GM23248 (cell line): Measurements from ENCODE around the gene PCSK9. TPM values are rescaled to one million over a fixed set of nuclear protein-coding genes. Genes with fewer than 3 reads are reported as not detected.
"Not testable (repeated sequence)": the region's sequence is repeated elsewhere in the genome, so short reads cannot be mapped to it uniquely, and the experiment has no call there.

Source experiments
- DNase-seq: peaks from one replicate; pipeline ENCODE4 v3.0.0-alpha.2; 2015
- H2AFZ ChIP-seq: fragments of 200-600 bp; sonication (generic); 2 replicates; pipeline ENCODE4 v1.6.1; 2016; ENCODE audit warnings: antibody characterized with exemption
- H3F3A ChIP-seq: fragments of 200-600 bp; sonication (generic); 2 replicates; pipeline ENCODE4 v1.6.1; 2016; ENCODE audit warnings: mild to moderate bottlenecking, antibody characterized with exemption, mixed run types; ENCODE audit not compliant: insufficient read depth
- H3K27ac ChIP-seq: fragments of 200-600 bp; sonication (generic); 2 replicates; pipeline ENCODE4 v1.5.1; 2016; ENCODE audit warnings: mild to moderate bottlenecking
- H3K27me3 ChIP-seq: fragments of 200-600 bp; sonication (generic); replicated peaks from 2 replicates; pipeline ENCODE4 v1.6.1; 2016; ENCODE audit warnings: mild to moderate bottlenecking; ENCODE audit not compliant: insufficient read depth
- H3K36me3 ChIP-seq: fragments of 200-600 bp; sonication (generic); 2 replicates; pipeline ENCODE4 v1.6.1; 2016; ENCODE audit warnings: low read depth, mild to moderate bottlenecking
- H3K4me1 ChIP-seq: fragments of 200-600 bp; sonication (generic); 2 replicates; pipeline ENCODE4 v1.6.1; 2016; ENCODE audit warnings: mild to moderate bottlenecking; ENCODE audit not compliant: insufficient read depth
- H3K4me2 ChIP-seq: fragments of 200-600 bp; sonication (generic); one replicate; pipeline ENCODE4 v1.6.1; 2016; ENCODE audit warnings: mild to moderate bottlenecking; ENCODE audit not compliant: unreplicated experiment
- H3K4me3 ChIP-seq: fragments of 200-600 bp; sonication (generic); 2 replicates; pipeline ENCODE4 v1.5.1; 2016; ENCODE audit warnings: mild to moderate bottlenecking
- H3K79me2 ChIP-seq: fragments of 200-600 bp; sonication (generic); 2 replicates; pipeline ENCODE4 v1.6.1; 2016; ENCODE audit warnings: mild to moderate bottlenecking; ENCODE audit not compliant: insufficient read depth
- H3K9ac ChIP-seq: fragments of 200-600 bp; sonication (generic); 2 replicates; pipeline ENCODE4 v1.6.1; 2016; ENCODE audit warnings: mild to moderate bottlenecking
- H3K9me2 ChIP-seq: fragments of 200-600 bp; sonication (generic); 2 replicates; pipeline ENCODE4 v1.6.1; 2016; ENCODE audit warnings: mixed run types, mild to moderate bottlenecking, moderate library complexity; ENCODE audit not compliant: insufficient read depth
- H3K9me3 ChIP-seq: fragments of 200-600 bp; sonication (generic); one replicate; pipeline ENCODE4 v1.6.1; 2017; ENCODE audit warnings: low read depth
- H4K20me1 ChIP-seq: fragments of 200-600 bp; sonication (generic); 2 replicates; pipeline ENCODE4 v1.6.0; 2016; ENCODE audit not compliant: insufficient read depth
- EZH2 ChIP-seq: fragments of 200-600 bp; sonication (generic); IDR thresholded peaks from 2 replicates; pipeline ENCODE4 v1.6.1; 2018; ENCODE audit warnings: antibody characterized with exemption, mild to moderate bottlenecking; ENCODE audit not compliant: insufficient read depth, poor library complexity, severe bottlenecking
- EZH2phosphoT487 ChIP-seq: fragments of 200-600 bp; sonication (generic); IDR thresholded peaks from 2 replicates; pipeline ENCODE4 v1.6.1; 2018; ENCODE audit warnings: antibody characterized with exemption, moderate library complexity, mild to moderate bottlenecking, low read depth; ENCODE audit not compliant: insufficient read depth
- WGBS, 2 experiments: methylation state at CpG; one replicate each; pipeline ENCODE4 v1.1.6; 2015 to 2017; ENCODE audit warnings: low lambda C conversion rate in 2 of 2, low coverage in 1 of 2; ENCODE audit errors: missing lambda C conversion rate in 2 of 2; 5-methylcytosine and 5-hydroxymethylcytosine counted together
- in situ Hi-C: fragments of 300-500 bp; cut with MboI; formaldehyde crosslinking; loops from 2 replicates; pipeline ENCODE4 v1.15.0; 2020
- polyA plus RNA-seq: library from polyadenylated mRNA; unstranded; fragments of >200 nt; fragmentation: Nextera tagmentation; extraction: Ambion mirVana; gene quantifications from 2 replicates; pipeline ENCODE4 v1.2.1, GENCODE V29; 2016
- total RNA-seq: library from RNA; depleted of rRNA; stranded (reverse); fragments of >200 nt; shearing (Covaris generic); gene quantifications from 2 replicates; pipeline ENCODE4 v1.2.3, GENCODE V29; 2014

PCSK9 gene
- total and polyA plus RNA-seq, 2 experiments from 2014 or later: 0.11 to 0.16 TPM

DNA sequence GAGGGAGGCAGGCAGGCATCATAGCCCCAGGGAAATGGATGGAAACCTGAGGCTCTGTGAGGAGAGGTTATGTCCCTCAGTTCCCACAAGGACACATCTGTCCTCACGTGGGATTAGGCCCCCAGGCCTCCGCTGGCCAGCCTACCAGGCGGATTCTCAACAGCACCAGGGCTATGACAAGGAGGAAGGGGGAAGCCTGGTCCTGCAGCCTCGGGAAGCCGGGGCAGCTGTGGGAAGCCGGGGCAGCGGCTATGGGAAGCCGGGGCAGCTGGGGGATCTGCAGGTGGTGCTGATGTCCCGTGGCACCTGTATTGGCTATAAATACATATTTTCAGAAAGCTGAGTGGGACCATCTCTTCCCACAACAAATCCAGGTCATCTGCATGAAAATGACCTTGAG lies 21.0 kb upstream of the PCSK9 start:
- H3K4me2 ChIP-seq: no peak overlapping the region
- H3K27me3 ChIP-seq: peaks cover 7% of the 10 kb centered on the region; the same call in 1 of the 2 replicates
- H3K9me2 ChIP-seq: no peaks in the 10 kb centered on the region
- H2AFZ ChIP-seq: no peak overlapping the region
- H3K9ac ChIP-seq: no peak overlapping the region
- in situ Hi-C loops: no loop called here
- no peaks in the 10 kb centered on the region for H3K9me3 ChIP-seq
- no peaks in the 10 kb centered on the region for H3K36me3 ChIP-seq
- no peak for DNase-seq
- peaks cover 9% of the 10 kb centered on the region for H3K4me1 ChIP-seq
- no peaks in the 10 kb centered on the region for H3F3A ChIP-seq
- no peaks in the 10 kb centered on the region for H4K20me1 ChIP-seq
- no peak overlapping the region for H3K27ac ChIP-seq
- 64 to 67% methylated on average over 9 of the region's 9 CpGs for WGBS, 2 experiments
- H3K79me2 ChIP-seq: no peaks in the 10 kb centered on the region
- H3K4me3 ChIP-seq: no peak overlapping the region
- TF ChIP-seq EZH2phosphoT487: no peak
- TF ChIP-seq EZH2: no peak

DNA sequence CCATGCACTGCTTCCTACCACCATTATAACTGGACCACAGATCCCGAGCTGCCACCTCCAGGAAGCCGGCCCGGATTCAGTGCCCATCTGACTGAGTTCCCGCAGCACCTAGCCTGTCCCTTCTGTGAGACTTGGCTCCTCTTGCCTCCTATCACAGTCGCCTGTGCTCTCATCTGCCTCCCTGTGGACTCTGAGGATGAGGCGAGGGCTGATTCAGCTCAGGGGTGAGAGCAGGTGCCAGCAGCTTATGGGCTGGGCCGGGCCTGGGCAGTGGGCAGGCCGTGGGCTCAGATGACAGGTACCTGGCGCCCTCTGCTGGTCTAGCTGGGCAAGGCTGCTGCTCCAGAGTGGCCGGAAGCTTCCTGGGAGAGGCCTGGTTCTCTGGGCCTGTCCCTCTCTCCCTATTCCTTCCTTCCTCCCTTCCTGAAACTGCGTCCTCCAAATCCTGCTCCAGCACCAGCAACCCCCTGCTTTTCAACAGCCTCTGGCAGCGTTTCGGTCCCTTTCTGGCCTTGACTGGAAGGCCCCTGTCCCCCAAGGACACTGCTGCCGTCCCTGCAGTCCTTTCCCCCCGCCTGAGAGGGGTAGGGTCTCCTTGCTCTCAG lies 17.3 kb upstream of the PCSK9 start:
- H3K27ac ChIP-seq: no peak overlapping the region
- H3K36me3 ChIP-seq: no peaks in the 10 kb centered on the region
- H3K79me2 ChIP-seq: no peaks in the 10 kb centered on the region
- H3K27me3 ChIP-seq: 0 out of 2 replicates have a peak, but pooled peaks cover 7% of the 10 kb centered on the region
- H3K4me3 ChIP-seq: no peak overlapping the region
- WGBS, 2 experiments: 41 to 44% methylated on average over 15 of the region's 15 CpGs
- no peaks in the 10 kb centered on the region for H3K4me1 ChIP-seq
- TF ChIP-seq EZH2: no peak
- no peaks in the 10 kb centered on the region for H4K20me1 ChIP-seq
- H3F3A ChIP-seq: 0 out of 2 replicates have a peak, but pooled peaks cover 3% of the 10 kb centered on the region
- peak overlapping the region; percentile 98 for H2AFZ ChIP-seq
- in situ Hi-C loops: no loop called here
- H3K4me2 ChIP-seq: no peak overlapping the region
- no peaks in the 10 kb centered on the region for H3K9me3 ChIP-seq
- H3K9ac ChIP-seq: peak overlapping the region; percentile 66
- H3K9me2 ChIP-seq: no peaks in the 10 kb centered on the region
- DNase-seq: peak; percentile 96

DNA sequence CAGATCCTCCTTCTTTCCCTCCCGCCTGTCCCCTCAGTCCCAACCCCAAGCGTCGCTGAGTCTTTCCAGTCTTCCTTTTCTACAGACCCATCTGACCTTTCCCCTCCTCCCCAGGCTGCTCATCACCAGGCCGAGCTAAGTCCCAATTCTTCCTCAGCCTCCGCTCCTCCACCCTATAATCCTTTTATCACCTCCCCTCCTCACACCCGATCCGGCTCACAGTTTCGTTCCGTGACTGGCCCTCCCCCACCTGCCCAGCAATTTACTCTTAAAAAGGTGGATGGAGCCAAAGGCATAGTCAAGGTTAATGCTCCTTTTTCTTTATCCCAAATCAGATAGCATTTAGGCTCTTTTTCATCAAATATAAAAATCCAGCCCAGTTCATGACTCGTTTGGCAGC lies 15.2 kb upstream of the PCSK9 start:
- H2AFZ ChIP-seq, H3K9ac ChIP-seq, in situ Hi-C loops, H3K4me2 ChIP-seq, H3K27ac ChIP-seq, DNase-seq, H3K79me2 ChIP-seq, H4K20me1 ChIP-seq, H3K9me2 ChIP-seq, H3F3A ChIP-seq, H3K36me3 ChIP-seq, H3K27me3 ChIP-seq, H3K9me3 ChIP-seq, H3K4me1 ChIP-seq, H3K4me3 ChIP-seq: not testable (repeated sequence)
- WGBS, 2 experiments: 62 to 64% methylated on average over 8 to 10 of the region's 10 CpGs

DNA sequence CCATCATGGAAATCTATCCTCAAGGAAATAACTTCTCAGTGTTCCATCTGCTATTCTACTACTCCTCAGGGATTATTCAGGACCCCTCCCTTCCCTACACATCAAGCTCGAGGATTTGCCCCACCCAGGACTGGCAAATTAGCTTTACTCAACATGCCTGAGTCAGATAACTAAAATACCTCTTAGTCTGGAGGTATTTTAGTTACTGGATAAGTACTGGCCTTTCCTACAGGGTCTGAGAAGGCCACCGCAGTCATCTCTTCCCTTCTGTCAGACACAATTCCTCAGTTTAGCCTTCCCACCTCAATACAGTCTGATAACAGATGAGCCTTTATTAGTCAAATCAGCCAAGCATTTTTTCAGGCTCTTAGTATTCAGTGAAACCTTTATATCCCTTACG lies 12.7 kb upstream of the PCSK9 start:
- H3K4me1 ChIP-seq, H3K36me3 ChIP-seq, in situ Hi-C loops, H3K4me3 ChIP-seq, H3K9me3 ChIP-seq, DNase-seq, H3K4me2 ChIP-seq, H3K27me3 ChIP-seq, H3K9me2 ChIP-seq, H3K27ac ChIP-seq, H3K79me2 ChIP-seq, H2AFZ ChIP-seq, H4K20me1 ChIP-seq, H3F3A ChIP-seq, H3K9ac ChIP-seq: not testable (repeated sequence)
- WGBS, 2 experiments: 70 to 76% methylated on average over 3 of the region's 3 CpGs

DNA sequence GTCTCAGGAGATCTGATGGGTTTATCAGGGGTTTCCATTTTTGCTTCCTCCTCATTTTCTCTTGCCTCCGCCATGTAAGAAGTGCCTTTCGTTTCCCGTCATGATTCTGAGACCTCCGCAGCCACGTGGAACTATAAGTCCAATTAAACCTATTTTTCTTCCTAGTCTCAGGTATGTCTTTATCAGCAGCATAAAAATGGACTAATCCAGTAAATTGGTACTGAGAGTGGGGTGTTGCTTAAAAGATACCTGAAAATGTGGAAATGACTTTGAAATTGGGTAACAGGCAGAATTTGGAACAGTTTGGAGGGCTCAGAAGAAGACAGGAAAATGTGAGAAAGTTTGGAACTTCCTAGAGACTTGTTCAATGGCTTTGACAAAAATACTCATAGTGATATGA lies 8.2 kb upstream of the PCSK9 start:
- H4K20me1 ChIP-seq, H3K79me2 ChIP-seq, H3K4me1 ChIP-seq, H3F3A ChIP-seq, H3K36me3 ChIP-seq, H3K4me2 ChIP-seq, H3K9me3 ChIP-seq, H3K9ac ChIP-seq, DNase-seq, in situ Hi-C loops, H3K27ac ChIP-seq, H3K4me3 ChIP-seq, H2AFZ ChIP-seq, H3K9me2 ChIP-seq: not testable (repeated sequence)
- H3K27me3 ChIP-seq: peaks cover 18% of the 10 kb centered on the region
- WGBS, 2 experiments: 89 to 93% methylated on average over 5 of the region's 5 CpGs
